ENCODE measurements around the gene TEAD3.

Gene TEAD3

GRCh38 chr6:35474131-35474941 lies 22.5 kb downstream of the TEAD3 start:
- Histone ChIP-seq H3K9me3 (ENCODE audit: insufficient read depth, low read depth, low read length) (no peaks in the 10 kb centered on the region), H3K4me3 (ENCODE audit: low read length) (no peak overlapping the region), H3K4me1 (ENCODE audit: insufficient read depth, low read length) (peaks cover 4% of the 10 kb centered on the region; the same call in 1 of the 2 replicates), H3K36me3 (ENCODE audit: insufficient read depth, low read length) (peaks cover 63% of the 10 kb centered on the region), H3K27me3 (ENCODE audit: insufficient read depth, low read length) (no peaks in the 10 kb centered on the region), H3K27ac (ENCODE audit: low read depth, low read length) (peak overlapping the region; percentile 43; the same call in 1 of the 2 replicates), H3K9ac (ENCODE audit: low read depth, low read length) (no peak overlapping the region)
- 84% methylated on average over 10 of the region's 14 CpGs for WGBS

GRCh38 chr6:35473850-35474130 lies 23.1 kb downstream of the TEAD3 start:
- H3K27me3 ChIP-seq (ENCODE audit: insufficient read depth, low read length), result no peaks in the 10 kb centered on the region
- H3K27ac ChIP-seq (ENCODE audit: low read depth, low read length), result peak overlapping the region; percentile 43; the same call in 1 of the 2 replicates
- H3K36me3 ChIP-seq (ENCODE audit: insufficient read depth, low read length), result peaks cover 66% of the 10 kb centered on the region
- peaks cover 4% of the 10 kb centered on the region; the same call in 1 of the 2 replicates for H3K4me1 ChIP-seq (ENCODE audit: insufficient read depth, low read length)
- H3K9me3 ChIP-seq (ENCODE audit: insufficient read depth, low read depth, low read length), result no peaks in the 10 kb centered on the region
- no peak overlapping the region for H3K9ac ChIP-seq (ENCODE audit: low read depth, low read length)
- no peak overlapping the region for H3K4me3 ChIP-seq (ENCODE audit: low read length)

- no peaks in the 10 kb centered on the region for H3K9me3 ChIP-seq (ENCODE audit: insufficient read depth, low read depth, low read length)
- H3K27me3 ChIP-seq (ENCODE audit: insufficient read depth, low read length), result no peaks in the 10 kb centered on the region
- H3K4me3 ChIP-seq (ENCODE audit: low read length), result no peak overlapping the region
- peaks cover 65% of the 10 kb centered on the region for H3K36me3 ChIP-seq (ENCODE audit: insufficient read depth, low read length)
- peak overlapping the region; percentile 62; the same call in 1 of the 2 replicates for H3K27ac ChIP-seq (ENCODE audit: low read depth, low read length)
- peaks cover 4% of the 10 kb centered on the region; the same call in 1 of the 2 replicates for H3K4me1 ChIP-seq (ENCODE audit: insufficient read depth, low read length)
- WGBS, result 83% methylated on average over 9 of the region's 9 CpGs
- H3K9ac ChIP-seq (ENCODE audit: low read depth, low read length), result no peak overlapping the region
These were observed 23.6 kb downstream of the TEAD3 start for GRCh38 chr6:35473075-35473849.

GRCh38 chr6:35471836-35472345 lies 25.0 kb downstream of the TEAD3 start:
- Histone ChIP-seq H3K9ac (ENCODE audit: low read depth, low read length) (peak overlapping the region; percentile 43; the same call in 1 of the 2 replicates), H3K36me3 (ENCODE audit: insufficient read depth, low read length) (peaks cover 62% of the 10 kb centered on the region), H3K27ac (ENCODE audit: low read depth, low read length) (peak overlapping the region; percentile 63; the same call in 1 of the 2 replicates)

GRCh38 chr6:35470663-35471120 lies 26.2 kb downstream of the TEAD3 start:
- H3K27ac ChIP-seq (ENCODE audit: low read depth, low read length), result peak overlapping the region; percentile 1; the same call in 1 of the 2 replicates
- 84% methylated on average over 3 of the region's 3 CpGs for WGBS

More at GRCh38 chr6:35471836-35472345, 25.0 kb downstream of the TEAD3 start:
- H3K4me1 ChIP-seq (ENCODE audit: insufficient read depth, low read length), result peaks cover 4% of the 10 kb centered on the region; the same call in 1 of the 2 replicates
- peak overlapping the region; percentile 85; the same call in 1 of the 2 replicates for H3K4me3 ChIP-seq (ENCODE audit: low read length)
- 82% methylated on average over 8 of the region's 8 CpGs for WGBS
- peaks cover 3% of the 10 kb centered on the region; the same call in 1 of the 2 replicates for H3K27me3 ChIP-seq (ENCODE audit: insufficient read depth, low read length)
- H3K9me3 ChIP-seq (ENCODE audit: insufficient read depth, low read depth, low read length), result no peaks in the 10 kb centered on the region

GRCh38 chr6:35469751-35470662 lies 26.9 kb downstream of the TEAD3 start:
- Histone ChIP-seq H3K27me3 (ENCODE audit: insufficient read depth, low read length) (peaks cover 3% of the 10 kb centered on the region; the same call in 1 of the 2 replicates), H3K4me3 (ENCODE audit: low read length) (peak overlapping the region; percentile 85), H3K9ac (ENCODE audit: low read depth, low read length) (peak overlapping the region; percentile 99), H3K27ac (ENCODE audit: low read depth, low read length) (peak overlapping the region; percentile 93; the same call in 1 of the 2 replicates), H3K36me3 (ENCODE audit: insufficient read depth, low read length) (peaks cover 66% of the 10 kb centered on the region), H3K9me3 (ENCODE audit: insufficient read depth, low read depth, low read length) (no peaks in the 10 kb centered on the region), H3K4me1 (ENCODE audit: insufficient read depth, low read length) (peaks cover 4% of the 10 kb centered on the region; the same call in 1 of the 2 replicates)
- WGBS, result 34% methylated on average over 17 of the region's 18 CpGs

More at GRCh38 chr6:35470663-35471120, 26.2 kb downstream of the TEAD3 start:
- peak overlapping the region; percentile 85 for H3K4me3 ChIP-seq (ENCODE audit: low read length)
- peak overlapping the region; percentile 18 for H3K9ac ChIP-seq (ENCODE audit: low read depth, low read length)
- H3K9me3 ChIP-seq (ENCODE audit: insufficient read depth, low read depth, low read length), result no peaks in the 10 kb centered on the region
- H3K4me1 ChIP-seq (ENCODE audit: insufficient read depth, low read length), result peaks cover 4% of the 10 kb centered on the region; the same call in 1 of the 2 replicates
- peaks cover 67% of the 10 kb centered on the region for H3K36me3 ChIP-seq (ENCODE audit: insufficient read depth, low read length)
- H3K27me3 ChIP-seq (ENCODE audit: insufficient read depth, low read length), result peaks cover 3% of the 10 kb centered on the region; the same call in 1 of the 2 replicates

- Histone ChIP-seq H3K9me3 (ENCODE audit: insufficient read depth, low read depth, low read length) (no peaks in the 10 kb centered on the region), H3K27me3 (ENCODE audit: insufficient read depth, low read length) (peaks cover 3% of the 10 kb centered on the region; the same call in 1 of the 2 replicates), H3K4me3 (ENCODE audit: low read length) (peak overlapping the region; percentile 85), H3K27ac (ENCODE audit: low read depth, low read length) (peak overlapping the region; percentile 93), H3K36me3 (ENCODE audit: insufficient read depth, low read length) (peaks cover 63% of the 10 kb centered on the region), H3K4me1 (ENCODE audit: insufficient read depth, low read length) (peaks cover 4% of the 10 kb centered on the region; the same call in 1 of the 2 replicates), H3K9ac (ENCODE audit: low read depth, low read length) (peak overlapping the region; percentile 99)
- 1% methylated on average over 37 of the region's 37 CpGs for WGBS
These were observed 27.7 kb downstream of the TEAD3 start for GRCh38 chr6:35468980-35469750.

GRCh38 chr6:35468181-35468979 lies 28.5 kb downstream of the TEAD3 start, which contains the start of gene RPL10A:
Gene RPL10A (plus strand): TSS chr6:35468401. CDS start chr6:35468435, 34 bp downstream.
- H3K36me3 ChIP-seq (ENCODE audit: insufficient read depth, low read length), result peaks cover 64% of the 10 kb centered on the region
- peak within 1 kb of the TSS; percentile 93 for H3K27ac ChIP-seq (ENCODE audit: low read depth, low read length)
- WGBS, result under 1% methylated on average over 86 of the region's 86 CpGs

GRCh38 chr6:35465646-35466045 lies 31.2 kb downstream of the TEAD3 start:
- Histone ChIP-seq H3K4me1 (ENCODE audit: insufficient read depth, low read length) (no peaks in the 10 kb centered on the region), H3K9me3 (ENCODE audit: insufficient read depth, low read depth, low read length) (no peaks in the 10 kb centered on the region), H3K36me3 (ENCODE audit: insufficient read depth, low read length) (peaks cover 51% of the 10 kb centered on the region), H3K27me3 (ENCODE audit: insufficient read depth, low read length) (peaks cover 3% of the 10 kb centered on the region; the same call in 1 of the 2 replicates), H3K4me3 (ENCODE audit: low read length) (no peak overlapping the region), H3K9ac (ENCODE audit: low read depth, low read length) (no peak overlapping the region), H3K27ac (ENCODE audit: low read depth, low read length) (no peak overlapping the region)
- WGBS, result no CpG with 5 or more reads among the region's 1 CpG

More at GRCh38 chr6:35468181-35468979, 28.5 kb downstream of the TEAD3 start, which contains the start of gene RPL10A:
- peaks cover 3% of the 10 kb centered on the region; the same call in 1 of the 2 replicates for H3K27me3 ChIP-seq (ENCODE audit: insufficient read depth, low read length)
- peaks cover 4% of the 10 kb centered on the region; the same call in 1 of the 2 replicates for H3K4me1 ChIP-seq (ENCODE audit: insufficient read depth, low read length)
- H3K4me3 ChIP-seq (ENCODE audit: low read length), result peak within 1 kb of the TSS; percentile 85
- H3K9ac ChIP-seq (ENCODE audit: low read depth, low read length), result peak within 1 kb of the TSS; percentile 99
- H3K9me3 ChIP-seq (ENCODE audit: insufficient read depth, low read depth, low read length), result no peaks in the 10 kb centered on the region

Data from HUES64 (cell line).